Memory B cell (primary cell): ENCODE results near the gene GNAQ.

Source experiments
- ATAC-seq: fragments of 150-1000 bp; cut with Tn5 transposase; 2 replicates; pipeline ENCODE4 v1.10.0; 2021; ENCODE audit warnings: low read depth, mild to moderate bottlenecking, moderate library complexity
- DNase-seq, 2 donors: peaks; one replicate each; pipeline ENCODE4 v3.0.0; 2022; ENCODE audit warnings: low spot score in 2 of 2
- H3K27ac Mint-ChIP-seq: one replicate; pipeline ENCODE4 v1.8.0; 2022; ENCODE audit warnings: mild to moderate bottlenecking, moderate library complexity, mixed read lengths
- H3K27me3 Mint-ChIP-seq: one replicate; pipeline ENCODE4 v1.8.0; 2022; ENCODE audit warnings: mixed read lengths
- H3K36me3 Mint-ChIP-seq: one replicate; pipeline ENCODE4 v1.8.0; 2022; ENCODE audit warnings: mild to moderate bottlenecking, mixed read lengths
- H3K4me1 Mint-ChIP-seq: one replicate; pipeline ENCODE4 v1.8.0; 2022; ENCODE audit warnings: mixed read lengths
- H3K4me3 Mint-ChIP-seq: one replicate; pipeline ENCODE4 v1.8.0; 2022; ENCODE audit warnings: mild to moderate bottlenecking, moderate library complexity, mixed read lengths
- H3K9me3 Mint-ChIP-seq: one replicate; pipeline ENCODE4 v1.8.0; 2022; ENCODE audit warnings: mixed read lengths

The GNAQ gene

GRCh38 chr9:77819657-77820056, 212.0 kb downstream of the GNAQ start:
- no peak for ATAC-seq
- no peak for DNase-seq

GRCh38 chr9:77817590-77818311, 213.9 kb downstream of the GNAQ start:
- DNase-seq (no peak), ATAC-seq (no peak)
- Mint-ChIP-seq H3K36me3 (no peaks in the 10 kb centered on the region), H3K27ac (no peak overlapping the region), H3K4me1 (no peaks in the 10 kb centered on the region), H3K9me3 (no peaks in the 10 kb centered on the region), H3K27me3 (peaks cover 5% of the 10 kb centered on the region), H3K4me3 (no peak overlapping the region)

More at GRCh38 chr9:77819657-77820056, 212.0 kb downstream of the GNAQ start:
- Mint-ChIP-seq H3K4me3 (no peak overlapping the region), H3K27ac (no peak overlapping the region), H3K4me1 (no peaks in the 10 kb centered on the region), H3K27me3 (peaks cover 4% of the 10 kb centered on the region), H3K9me3 (no peaks in the 10 kb centered on the region), H3K36me3 (no peaks in the 10 kb centered on the region)

GRCh38 chr9:77816641-77817341, 214.8 kb downstream of the GNAQ start:
- H3K27ac Mint-ChIP-seq, result no peak overlapping the region
- H3K36me3 Mint-ChIP-seq, result no peaks in the 10 kb centered on the region
- ATAC-seq (no peak), DNase-seq (no peak)
- no peaks in the 10 kb centered on the region for H3K4me1 Mint-ChIP-seq
- peaks cover 5% of the 10 kb centered on the region for H3K27me3 Mint-ChIP-seq
- no peak overlapping the region for H3K4me3 Mint-ChIP-seq
- no peaks in the 10 kb centered on the region for H3K9me3 Mint-ChIP-seq

- no peak for DNase-seq
- Mint-ChIP-seq H3K27ac (no peak overlapping the region), H3K4me3 (no peak overlapping the region), H3K36me3 (no peaks in the 10 kb centered on the region), H3K27me3 (peaks cover 5% of the 10 kb centered on the region), H3K9me3 (no peaks in the 10 kb centered on the region), H3K4me1 (no peaks in the 10 kb centered on the region)
- ATAC-seq, result no peak
Measured at GRCh38 chr9:77815260-77815659, 216.4 kb downstream of the GNAQ start.

- Mint-ChIP-seq H3K4me1 (no peaks in the 10 kb centered on the region), H3K4me3 (no peak overlapping the region), H3K27me3 (peaks cover 3% of the 10 kb centered on the region), H3K27ac (no peak overlapping the region), H3K9me3 (no peaks in the 10 kb centered on the region), H3K36me3 (no peaks in the 10 kb centered on the region)
- DNase-seq (no peak), ATAC-seq (no peak)
Measured at GRCh38 chr9:77811832-77812231, 219.8 kb downstream of the GNAQ start.

GRCh38 chr9:77810637-77811119, 220.9 kb downstream of the GNAQ start:
- no peak overlapping the region for H3K4me3 Mint-ChIP-seq

GRCh38 chr9:77810047-77810446, 221.6 kb downstream of the GNAQ start:
- H3K9me3 Mint-ChIP-seq, result no peaks in the 10 kb centered on the region
- no peaks in the 10 kb centered on the region for H3K36me3 Mint-ChIP-seq
- ATAC-seq (no peak), DNase-seq (no peak)
- no peak overlapping the region for H3K27ac Mint-ChIP-seq
- no peak overlapping the region for H3K4me3 Mint-ChIP-seq
- H3K4me1 Mint-ChIP-seq, result peaks cover 2% of the 10 kb centered on the region
- H3K27me3 Mint-ChIP-seq, result peaks cover 3% of the 10 kb centered on the region

More at GRCh38 chr9:77810637-77811119, 220.9 kb downstream of the GNAQ start:
- Mint-ChIP-seq H3K27me3 (peaks cover 3% of the 10 kb centered on the region), H3K9me3 (no peaks in the 10 kb centered on the region), H3K36me3 (no peaks in the 10 kb centered on the region), H3K27ac (no peak overlapping the region), H3K4me1 (peaks cover 2% of the 10 kb centered on the region)
- DNase-seq, result no peak
- no peak for ATAC-seq

GRCh38 chr9:77809552-77809951, 222.1 kb downstream of the GNAQ start:
- no peak for DNase-seq
- H3K27me3 Mint-ChIP-seq, result peaks cover 3% of the 10 kb centered on the region

GRCh38 chr9:77808751-77809081, 222.9 kb downstream of the GNAQ start:
- H3K36me3 Mint-ChIP-seq, result no peaks in the 10 kb centered on the region
- DNase-seq, result no peak
- peaks cover 2% of the 10 kb centered on the region for H3K4me1 Mint-ChIP-seq
- H3K4me3 Mint-ChIP-seq, result no peak overlapping the region
- ATAC-seq, result no peak
- no peak overlapping the region for H3K27ac Mint-ChIP-seq
- peaks cover under 1% of the 10 kb centered on the region for H3K27me3 Mint-ChIP-seq
- H3K9me3 Mint-ChIP-seq, result no peaks in the 10 kb centered on the region

More at GRCh38 chr9:77809552-77809951, 222.1 kb downstream of the GNAQ start:
- H3K27ac Mint-ChIP-seq, result no peak overlapping the region
- no peak overlapping the region for H3K4me3 Mint-ChIP-seq
- H3K36me3 Mint-ChIP-seq, result no peaks in the 10 kb centered on the region
- ATAC-seq, result no peak
- peaks cover 2% of the 10 kb centered on the region for H3K4me1 Mint-ChIP-seq
- no peaks in the 10 kb centered on the region for H3K9me3 Mint-ChIP-seq

GRCh38 chr9:77807846-77808750, 223.5 kb downstream of the GNAQ start:
- no peaks in the 10 kb centered on the region for H3K27me3 Mint-ChIP-seq
- H3K4me3 Mint-ChIP-seq, result no peak overlapping the region
- no peak for DNase-seq
- H3K36me3 Mint-ChIP-seq, result no peaks in the 10 kb centered on the region
- no peak for ATAC-seq
- H3K9me3 Mint-ChIP-seq, result no peaks in the 10 kb centered on the region
- H3K4me1 Mint-ChIP-seq, result peaks cover 2% of the 10 kb centered on the region
- H3K27ac Mint-ChIP-seq, result no peak overlapping the region

GRCh38 chr9:77807281-77807683, 224.3 kb downstream of the GNAQ start:
- Mint-ChIP-seq H3K4me1 (peaks cover 2% of the 10 kb centered on the region), H3K4me3 (no peak overlapping the region), H3K27me3 (no peaks in the 10 kb centered on the region), H3K27ac (no peak overlapping the region), H3K9me3 (no peaks in the 10 kb centered on the region), H3K36me3 (no peaks in the 10 kb centered on the region)
- no peak for ATAC-seq
- DNase-seq, result no peak

GRCh38 chr9:77806741-77807140, 224.9 kb downstream of the GNAQ start:
- H3K4me3 Mint-ChIP-seq, result no peak overlapping the region
- H3K4me1 Mint-ChIP-seq, result peaks cover 2% of the 10 kb centered on the region
- H3K9me3 Mint-ChIP-seq, result no peaks in the 10 kb centered on the region
- no peaks in the 10 kb centered on the region for H3K27me3 Mint-ChIP-seq
- DNase-seq (no peak), ATAC-seq (no peak)
- no peaks in the 10 kb centered on the region for H3K36me3 Mint-ChIP-seq
- no peak overlapping the region for H3K27ac Mint-ChIP-seq

GRCh38 chr9:77805810-77806209, 225.8 kb downstream of the GNAQ start:
- Mint-ChIP-seq H3K4me1 (peaks cover 2% of the 10 kb centered on the region), H3K4me3 (no peak overlapping the region), H3K9me3 (no peaks in the 10 kb centered on the region), H3K27me3 (no peaks in the 10 kb centered on the region), H3K36me3 (no peaks in the 10 kb centered on the region), H3K27ac (no peak overlapping the region)
- DNase-seq (no peak), ATAC-seq (no peak)

GRCh38 chr9:77803423-77803822, 228.2 kb downstream of the GNAQ start:
- ATAC-seq (no peak), DNase-seq (no peak)
- H3K4me1 Mint-ChIP-seq, result peaks cover 2% of the 10 kb centered on the region
- no peak overlapping the region for H3K4me3 Mint-ChIP-seq
- no peaks in the 10 kb centered on the region for H3K36me3 Mint-ChIP-seq
- H3K27ac Mint-ChIP-seq, result no peak overlapping the region
- no peaks in the 10 kb centered on the region for H3K27me3 Mint-ChIP-seq
- H3K9me3 Mint-ChIP-seq, result no peaks in the 10 kb centered on the region
